Tibial artery (tissue), 4 donors: ENCODE data around the gene KRTCAP2.
A peak's percentile ranks its signal among the peaks of the same experiment; 100 is the strongest.

Experiments used
- DNase-seq, 2 donors: peaks; one replicate each; pipeline ENCODE4 v3.0.0-alpha.2; 2019
- H3K27ac ChIP-seq, 2 donors: fragments of 200-600 bp; sonication (generic) in 1 of 2; 1 replicate in 1 of 2; 2 replicates in 1 of 2; pipeline ENCODE4 v1.5.1; 2018 to 2019; ENCODE audit warnings: mild to moderate bottlenecking in 1 of 2
- H3K27me3 ChIP-seq, 2 donors: fragments of 200-600 bp; sonication (generic) in 1 of 2; one replicate each; pipeline versions ENCODE4 v1.5.1 to v1.6.0; 2016 to 2019
- H3K36me3 ChIP-seq, 3 donors: fragments of 200-600 bp; sonication (generic) in 2 of 3; one replicate each; pipeline ENCODE4 v1.5.1; 2016 to 2019; ENCODE audit warnings: mild to moderate bottlenecking in 2 of 3
- H3K4me1 ChIP-seq, 4 donors: fragments of 200-600 bp; sonication (generic) in 2 of 4; 1 replicate in 3 of 4; 2 replicates in 1 of 4; pipeline ENCODE4 v1.5.1; 2016 to 2019
- H3K4me3 ChIP-seq, 2 donors: fragments of 200-600 bp; sonication (generic) in 1 of 2; 1 replicate in 1 of 2; 2 replicates in 1 of 2; pipeline ENCODE4 v1.5.1; 2018 to 2019; ENCODE audit warnings: mild to moderate bottlenecking in 2 of 2
- H3K9me3 ChIP-seq, 3 donors: fragments of 200-600 bp; sonication (generic) in 1 of 3; one replicate each; pipeline ENCODE4 v1.5.1; 2016 to 2019
- intact Hi-C: fragments of 100-400 bp; cut with DNase I; formaldehyde crosslinking; loops from one replicate; pipeline ENCODE4 v1.15.0; 2023; ENCODE audit warnings: low total_unique reads
- TF ChIP-seq, protein P1 (sequence below), 2 experiments: fragments of 200-600 bp in 1 of 2; fragments of 450-650 bp in 1 of 2; IDR thresholded peaks; one replicate each; pipeline ENCODE4 v1.5.1; 2017 to 2019; ENCODE audit warnings: antibody characterized with exemption in 2 of 2, mild to moderate bottlenecking in 1 of 2, moderate library complexity in 1 of 2

Gene KRTCAP2

DNA sequence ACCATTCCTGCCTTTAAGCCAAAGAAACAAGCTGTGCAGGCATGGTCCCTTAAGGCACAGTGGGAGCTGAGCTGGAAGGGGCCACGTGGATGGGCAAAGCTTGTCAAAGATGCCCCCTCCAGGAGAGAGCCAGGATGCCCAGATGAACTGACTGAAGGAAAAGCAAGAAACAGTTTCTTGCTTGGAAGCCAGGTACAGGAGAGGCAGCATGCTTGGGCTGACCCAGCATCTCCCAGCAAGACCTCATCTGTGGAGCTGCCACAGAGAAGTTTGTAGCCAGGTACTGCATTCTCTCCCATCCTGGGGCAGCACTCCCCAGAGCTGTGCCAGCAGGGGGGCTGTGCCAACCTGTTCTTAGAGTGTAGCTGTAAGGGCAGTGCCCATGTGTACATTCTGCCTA, 38.8 kb downstream of the KRTCAP2 start:
- Histone ChIP-seq H3K27ac (peak overlapping the region; percentile 93 to 97), H3K4me3 (peak overlapping the region in 1 of 2 donors; percentile 64), H3K9me3 (no peaks in the 10 kb centered on the region), H3K36me3 (peaks cover 0 to 36% (median 0%) of the 10 kb centered on the region in 3 donors), H3K27me3 (peaks cover 0 to 22% of the 10 kb centered on the region in 2 donors), H3K4me1 (peaks cover 0 to 38% (median 28%) of the 10 kb centered on the region in 4 donors)
- TF ChIP-seq, protein P1, sequence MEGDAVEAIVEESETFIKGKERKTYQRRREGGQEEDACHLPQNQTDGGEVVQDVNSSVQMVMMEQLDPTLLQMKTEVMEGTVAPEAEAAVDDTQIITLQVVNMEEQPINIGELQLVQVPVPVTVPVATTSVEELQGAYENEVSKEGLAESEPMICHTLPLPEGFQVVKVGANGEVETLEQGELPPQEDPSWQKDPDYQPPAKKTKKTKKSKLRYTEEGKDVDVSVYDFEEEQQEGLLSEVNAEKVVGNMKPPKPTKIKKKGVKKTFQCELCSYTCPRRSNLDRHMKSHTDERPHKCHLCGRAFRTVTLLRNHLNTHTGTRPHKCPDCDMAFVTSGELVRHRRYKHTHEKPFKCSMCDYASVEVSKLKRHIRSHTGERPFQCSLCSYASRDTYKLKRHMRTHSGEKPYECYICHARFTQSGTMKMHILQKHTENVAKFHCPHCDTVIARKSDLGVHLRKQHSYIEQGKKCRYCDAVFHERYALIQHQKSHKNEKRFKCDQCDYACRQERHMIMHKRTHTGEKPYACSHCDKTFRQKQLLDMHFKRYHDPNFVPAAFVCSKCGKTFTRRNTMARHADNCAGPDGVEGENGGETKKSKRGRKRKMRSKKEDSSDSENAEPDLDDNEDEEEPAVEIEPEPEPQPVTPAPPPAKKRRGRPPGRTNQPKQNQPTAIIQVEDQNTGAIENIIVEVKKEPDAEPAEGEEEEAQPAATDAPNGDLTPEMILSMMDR (IDR thresholded peaks at IDR 0.05), result no peak
- intact Hi-C loops, result no loop called here
- no peak for DNase-seq

DNA sequence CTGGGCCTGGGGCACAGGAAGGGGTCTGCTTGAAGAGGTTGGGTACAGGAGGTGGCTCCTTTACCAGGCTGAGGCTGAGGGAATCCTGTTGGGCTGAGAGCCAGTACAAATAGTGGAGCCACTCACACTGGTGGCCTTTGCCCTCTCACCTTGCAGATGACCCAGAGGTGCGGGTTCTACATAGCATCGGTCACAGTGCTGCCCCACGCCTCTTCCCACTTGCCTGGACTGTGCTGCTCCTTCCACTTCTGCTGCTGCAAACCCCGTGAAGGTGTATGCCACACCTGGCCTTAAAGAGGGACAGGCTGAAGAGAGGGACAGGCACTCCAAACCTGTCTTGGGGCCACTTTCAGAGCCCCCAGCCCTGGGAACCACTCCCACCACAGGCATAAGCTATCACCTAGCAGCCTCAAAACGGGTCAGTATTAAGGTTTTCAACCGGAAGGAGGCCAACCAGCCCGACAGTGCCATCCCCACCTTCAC, 39.3 kb downstream of the KRTCAP2 start:
- no peak for DNase-seq
- no peaks in the 10 kb centered on the region for H3K9me3 ChIP-seq
- intact Hi-C loops, result no loop called here
- H3K27ac ChIP-seq, result peak overlapping the region in 1 of 2 donors; percentile 97
- TF ChIP-seq, protein P1 (IDR thresholded peaks at IDR 0.05), result no peak
- H3K27me3 ChIP-seq, result peaks cover 0 to 26% of the 10 kb centered on the region in 2 donors
- peaks cover 0 to 36% (median 0%) of the 10 kb centered on the region in 3 donors for H3K36me3 ChIP-seq
- no peak overlapping the region for H3K4me3 ChIP-seq
- peaks cover 0 to 34% (median 25%) of the 10 kb centered on the region in 4 donors for H3K4me1 ChIP-seq

DNA sequence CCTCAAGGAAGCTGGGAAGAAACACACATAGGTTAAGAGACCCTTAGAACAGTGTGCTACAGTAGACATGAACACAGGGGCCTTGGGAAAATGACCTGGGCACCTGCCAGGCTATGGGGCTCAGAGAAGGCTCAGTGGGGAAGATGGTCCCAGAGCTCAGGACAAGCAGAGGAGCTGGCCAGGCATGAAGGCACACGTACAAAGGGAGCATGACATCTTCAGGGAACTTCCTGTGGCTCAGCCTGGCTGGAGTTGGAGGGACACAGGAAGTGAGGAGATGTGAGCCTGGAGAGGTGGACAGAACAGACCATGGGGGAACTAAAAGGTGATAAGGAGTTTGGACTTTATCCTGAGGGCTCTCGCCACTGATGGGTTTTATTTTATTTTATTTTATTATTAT, 41.2 kb downstream of the KRTCAP2 start:
- DNase-seq, result no peak
- TF ChIP-seq, protein P1 (IDR thresholded peaks at IDR 0.05), result no peak
- Histone ChIP-seq H3K4me3 (no peak overlapping the region), H3K4me1 (peaks cover 0 to 41% (median 30%) of the 10 kb centered on the region in 4 donors), H3K36me3 (peaks cover 0 to 36% (median 0%) of the 10 kb centered on the region in 3 donors), H3K27ac (no peak overlapping the region), H3K27me3 (peaks cover 0 to 39% of the 10 kb centered on the region in 2 donors), H3K9me3 (no peaks in the 10 kb centered on the region)
- intact Hi-C loops, result no loop called here

DNA sequence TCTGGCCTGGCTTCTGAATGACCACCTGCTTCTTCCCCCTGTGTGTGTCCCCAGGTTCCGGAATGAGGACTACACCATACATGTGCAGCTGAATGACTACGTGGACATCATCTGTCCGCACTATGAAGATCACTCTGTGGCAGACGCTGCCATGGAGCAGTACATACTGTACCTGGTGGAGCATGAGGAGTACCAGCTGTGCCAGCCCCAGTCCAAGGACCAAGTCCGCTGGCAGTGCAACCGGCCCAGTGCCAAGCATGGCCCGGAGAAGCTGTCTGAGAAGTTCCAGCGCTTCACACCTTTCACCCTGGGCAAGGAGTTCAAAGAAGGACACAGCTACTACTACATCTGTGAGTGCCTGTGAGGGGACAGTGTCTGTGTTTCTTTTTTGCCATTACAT, 41.8 kb downstream of the KRTCAP2 start:
- intact Hi-C loops, result no loop called here
- DNase-seq, result no peak
- H3K4me1 ChIP-seq, result peaks cover 0 to 42% (median 31%) of the 10 kb centered on the region in 4 donors

DNA sequence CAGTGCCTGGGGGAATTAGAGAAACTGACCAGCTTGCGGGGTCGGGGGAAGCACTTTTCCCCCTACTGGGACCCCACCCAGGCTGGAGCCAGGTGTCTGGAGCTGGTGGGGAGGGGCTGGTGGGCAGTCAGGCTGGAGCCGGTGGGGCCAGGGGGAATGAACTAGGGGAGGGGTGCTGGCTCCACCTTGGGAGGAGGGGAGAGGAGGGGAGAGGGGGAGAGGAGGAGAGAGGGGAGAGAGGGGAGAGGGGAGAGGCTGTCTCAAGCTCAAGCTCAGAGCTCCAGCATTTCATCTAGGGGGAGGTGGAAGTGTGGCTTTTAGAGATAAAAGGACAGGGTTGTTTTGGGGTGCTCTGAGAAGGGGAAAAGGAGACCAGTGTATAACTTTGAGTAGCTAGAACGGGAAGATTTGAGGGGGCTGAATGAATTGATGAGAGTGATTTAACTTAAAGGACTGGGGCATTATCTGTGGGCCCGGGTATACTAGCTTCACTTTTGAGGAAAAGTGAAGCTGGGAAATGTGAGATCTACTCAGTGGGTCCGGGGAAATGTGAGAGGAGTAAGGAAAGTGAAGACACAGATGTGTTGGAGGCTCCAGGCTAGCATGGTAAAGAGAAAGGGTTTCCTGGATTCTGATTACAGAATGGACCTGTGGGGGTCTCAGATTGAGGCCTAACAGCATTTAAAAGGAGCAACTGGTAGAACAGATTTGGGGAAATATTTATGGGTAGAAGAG, 42.7 kb downstream of the KRTCAP2 start:
- DNase-seq, result no peak
- TF ChIP-seq, protein P1 (IDR thresholded peaks at IDR 0.05), result no peak
- Histone ChIP-seq H3K4me3 (peak overlapping the region; percentile 15 to 59), H3K27me3 (peaks cover 0 to 43% of the 10 kb centered on the region in 2 donors), H3K36me3 (peaks cover 0 to 36% (median 0%) of the 10 kb centered on the region in 3 donors), H3K27ac (no peak overlapping the region), H3K4me1 (peaks cover 0 to 45% (median 35%) of the 10 kb centered on the region in 4 donors), H3K9me3 (no peaks in the 10 kb centered on the region)
- intact Hi-C loops, result no loop called here

More for the DNA sequence above, 41.8 kb downstream of the KRTCAP2 start:
- H3K4me3 ChIP-seq, result no peak overlapping the region
- peaks cover 0 to 36% (median 0%) of the 10 kb centered on the region in 3 donors for H3K36me3 ChIP-seq
- TF ChIP-seq, protein P1 (IDR thresholded peaks at IDR 0.05), result no peak
- H3K27me3 ChIP-seq, result peaks cover 0 to 43% of the 10 kb centered on the region in 2 donors
- no peak overlapping the region for H3K27ac ChIP-seq
- no peaks in the 10 kb centered on the region for H3K9me3 ChIP-seq
